Effector memory CD4-positive, alpha-beta T cell (primary cell): Measurements from ENCODE around the gene EPHB2.

Experiments
- DNase-seq, 3 donors: peaks; one replicate each; pipeline ENCODE4 v3.0.0-alpha.2; 2020
- H3K27ac ChIP-seq: 2 replicates; pipeline ENCODE4 v1.7.0; 2013; ENCODE audit warnings: mild to moderate bottlenecking, low read length, moderate library complexity; ENCODE audit not compliant: insufficient read depth, poor library complexity, severe bottlenecking
- H3K27me3 ChIP-seq: replicated peaks from 2 replicates; pipeline ENCODE4 v1.7.0; 2013; ENCODE audit warnings: mild to moderate bottlenecking, low read length; ENCODE audit not compliant: insufficient read depth, control insufficient read depth, poor library complexity, severe bottlenecking
- H3K36me3 ChIP-seq: 2 replicates; pipeline ENCODE4 v1.7.0; 2013; ENCODE audit warnings: mild to moderate bottlenecking, low read length, moderate library complexity; ENCODE audit not compliant: control insufficient read depth, insufficient read depth
- H3K4me1 ChIP-seq: 2 replicates; pipeline ENCODE4 v1.7.0; 2013; ENCODE audit warnings: low read length, mild to moderate bottlenecking; ENCODE audit not compliant: control insufficient read depth, insufficient read depth, poor library complexity, severe bottlenecking
- H3K4me3 ChIP-seq: 2 replicates; pipeline ENCODE4 v1.7.0; 2013; ENCODE audit warnings: low read length, low read depth, mild to moderate bottlenecking; ENCODE audit not compliant: insufficient read depth, poor library complexity, severe bottlenecking
- H3K9me3 ChIP-seq: 2 replicates; pipeline ENCODE4 v1.7.0; 2013; ENCODE audit warnings: mild to moderate bottlenecking, low read length, moderate library complexity; ENCODE audit not compliant: control insufficient read depth

Gene EPHB2

DNA sequence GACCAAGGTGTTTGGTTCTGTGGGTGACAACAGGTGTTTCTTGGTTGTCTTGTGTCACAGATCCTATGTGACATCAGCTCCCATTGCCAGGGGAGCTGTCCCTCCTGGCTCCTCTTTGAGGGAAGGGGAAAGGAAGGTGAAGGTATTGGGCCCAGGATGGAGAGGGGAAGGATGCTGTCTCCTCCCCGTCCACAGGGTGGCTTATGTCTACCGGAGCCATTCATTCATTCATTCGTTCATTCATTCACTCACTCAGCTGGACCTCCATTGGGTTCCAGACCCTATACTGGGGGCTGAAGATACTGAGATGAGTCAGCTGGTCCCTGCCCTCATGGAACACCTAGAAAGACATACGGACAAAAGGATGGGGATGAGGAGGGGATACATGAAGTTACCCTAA is 38.9 kb downstream of the EPHB2 start:
- no peak for DNase-seq
- Histone ChIP-seq H3K4me3 (no peak overlapping the region), H3K27me3 (no peaks in the 10 kb centered on the region), H3K27ac (no peak overlapping the region), H3K36me3 (no peaks in the 10 kb centered on the region), H3K4me1 (no peaks in the 10 kb centered on the region), H3K9me3 (no peaks in the 10 kb centered on the region)

DNA sequence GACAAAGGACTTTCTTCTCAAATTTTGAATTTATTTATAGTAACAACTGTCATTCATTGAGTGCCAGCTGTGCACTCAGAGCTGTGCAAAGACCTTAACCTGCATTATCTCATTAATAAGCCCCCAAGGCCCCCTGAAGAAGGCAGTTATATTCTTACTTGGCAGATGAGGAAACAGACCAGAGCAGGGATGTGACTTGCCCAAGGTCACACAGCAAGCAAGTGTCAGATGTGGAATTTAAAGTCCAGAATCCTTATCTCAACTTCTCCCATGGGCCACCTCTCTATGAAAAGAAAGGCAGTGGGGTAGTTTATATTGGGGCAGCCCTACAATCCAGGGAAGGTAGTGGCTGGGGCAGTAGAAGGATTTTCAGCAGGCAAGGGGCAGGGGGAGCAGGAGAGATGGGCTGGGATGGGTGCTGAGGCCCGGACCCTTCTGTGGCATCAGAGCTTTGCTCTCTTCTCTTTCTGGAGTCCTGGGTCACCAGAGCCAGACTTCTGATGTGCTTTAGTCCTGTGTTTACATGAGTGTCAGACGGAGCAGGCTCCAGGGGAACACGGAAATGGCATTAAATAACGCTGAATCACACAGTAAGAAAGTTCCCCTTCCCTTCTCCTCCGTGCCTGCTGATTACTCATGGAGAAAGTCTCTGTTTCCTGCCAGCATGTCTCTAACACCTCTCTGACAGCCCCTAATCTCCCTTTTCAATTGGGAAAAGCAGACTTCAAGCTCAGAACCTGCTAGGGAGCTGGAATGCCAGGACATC is 39.5 kb downstream of the EPHB2 start:
- H3K9me3 ChIP-seq: no peaks in the 10 kb centered on the region
- H3K27me3 ChIP-seq: no peaks in the 10 kb centered on the region
- no peak for DNase-seq
- H3K4me1 ChIP-seq: no peaks in the 10 kb centered on the region
- no peak overlapping the region for H3K27ac ChIP-seq
- no peak overlapping the region for H3K4me3 ChIP-seq
- H3K36me3 ChIP-seq: no peaks in the 10 kb centered on the region

DNA sequence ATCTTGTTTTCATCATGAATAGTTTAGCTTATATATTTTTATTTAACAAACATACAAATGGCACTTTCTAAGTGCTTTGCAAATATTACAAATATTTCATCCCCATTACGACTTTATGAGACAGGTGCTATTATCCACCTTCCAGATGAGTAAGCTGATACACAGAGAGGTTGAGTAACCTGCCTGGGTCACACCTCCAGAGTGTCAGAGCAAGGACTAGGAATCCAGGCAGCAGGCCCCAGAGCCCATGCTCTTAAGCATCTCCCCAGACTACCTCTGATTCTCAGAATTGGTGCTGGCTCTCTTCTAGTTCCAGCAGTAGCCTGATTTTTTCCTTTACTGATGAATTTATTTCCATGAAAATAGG is 40.0 kb downstream of the EPHB2 start:
- Histone ChIP-seq H3K27ac (no peak overlapping the region), H3K4me1 (no peaks in the 10 kb centered on the region), H3K27me3 (no peaks in the 10 kb centered on the region), H3K4me3 (no peak overlapping the region), H3K36me3 (no peaks in the 10 kb centered on the region), H3K9me3 (no peaks in the 10 kb centered on the region)
- no peak for DNase-seq

DNA sequence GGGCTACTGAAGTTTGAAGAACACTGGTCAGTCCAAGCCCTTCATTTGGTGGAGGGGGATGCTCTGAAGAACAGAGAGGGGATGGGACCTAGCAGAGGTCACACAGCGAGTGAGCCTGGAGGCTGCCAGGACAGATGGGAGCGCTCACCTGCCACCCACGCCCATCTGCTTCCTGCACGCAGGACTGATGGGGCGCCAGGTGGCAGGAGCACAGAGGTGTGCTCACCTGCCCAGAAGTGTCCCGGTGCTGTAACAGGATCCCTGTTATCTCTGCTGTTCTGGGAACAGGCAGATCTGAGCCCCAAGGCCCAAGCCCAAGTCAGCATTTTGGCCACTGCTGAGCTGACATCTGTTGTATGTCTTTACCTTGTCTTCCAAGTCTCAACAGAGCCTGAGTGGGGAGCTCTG is 40.5 kb downstream of the EPHB2 start:
- Histone ChIP-seq H3K36me3 (no peaks in the 10 kb centered on the region), H3K4me1 (no peaks in the 10 kb centered on the region), H3K27me3 (no peaks in the 10 kb centered on the region), H3K9me3 (no peaks in the 10 kb centered on the region), H3K4me3 (no peak overlapping the region), H3K27ac (no peak overlapping the region)
- no peak for DNase-seq

DNA sequence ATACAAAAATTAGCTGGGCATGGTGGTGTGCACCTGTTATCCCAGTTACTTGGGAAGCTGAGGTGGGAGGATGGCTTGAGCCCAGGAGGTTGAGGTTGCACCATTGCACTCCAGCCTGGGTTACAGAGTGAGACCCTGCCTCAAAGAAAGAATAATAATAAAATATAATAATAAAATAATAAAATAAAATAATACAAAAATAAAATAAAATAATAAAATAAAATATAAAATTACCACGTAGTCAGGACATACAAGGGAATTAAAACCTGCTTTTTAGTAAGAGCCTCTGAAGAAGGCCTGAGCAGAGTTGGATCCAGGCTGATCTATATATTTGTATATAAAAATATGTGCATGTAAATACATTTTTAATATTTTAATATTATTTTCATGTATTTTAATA is 41.7 kb downstream of the EPHB2 start:
- DNase-seq: no peak
- Histone ChIP-seq H3K4me1 (no peaks in the 10 kb centered on the region), H3K27me3 (no peaks in the 10 kb centered on the region), H3K4me3 (no peak overlapping the region), H3K9me3 (no peaks in the 10 kb centered on the region), H3K36me3 (no peaks in the 10 kb centered on the region), H3K27ac (no peak overlapping the region)

DNA sequence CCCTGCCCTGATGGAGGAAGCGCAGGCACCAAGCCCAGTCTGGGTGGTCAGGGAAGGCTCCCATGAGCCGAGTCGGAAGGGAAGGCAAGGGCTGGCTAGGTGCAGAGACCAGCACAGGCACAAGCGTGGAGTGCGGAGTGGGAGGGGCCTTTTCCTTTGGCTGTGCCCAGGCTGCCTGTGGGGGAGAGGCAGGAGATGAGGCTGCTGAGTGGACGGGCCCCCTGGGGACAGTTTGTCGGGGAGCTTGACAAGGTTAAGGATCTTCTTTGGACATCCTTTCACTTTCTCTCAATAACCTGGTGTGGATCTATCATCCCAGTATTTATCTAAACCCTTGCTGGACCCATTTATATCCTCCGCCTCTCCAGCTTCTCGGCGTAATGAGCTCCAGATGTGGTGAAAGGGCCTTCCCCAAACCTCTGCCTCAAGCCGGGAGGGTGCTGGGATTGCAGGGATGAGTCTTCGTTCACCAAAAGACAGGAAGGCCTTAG is 42.9 kb downstream of the EPHB2 start:
- DNase-seq: no peak
- Histone ChIP-seq H3K4me3 (no peak overlapping the region), H3K4me1 (no peaks in the 10 kb centered on the region), H3K36me3 (no peaks in the 10 kb centered on the region), H3K9me3 (no peaks in the 10 kb centered on the region), H3K27me3 (no peaks in the 10 kb centered on the region), H3K27ac (no peak overlapping the region)

DNA sequence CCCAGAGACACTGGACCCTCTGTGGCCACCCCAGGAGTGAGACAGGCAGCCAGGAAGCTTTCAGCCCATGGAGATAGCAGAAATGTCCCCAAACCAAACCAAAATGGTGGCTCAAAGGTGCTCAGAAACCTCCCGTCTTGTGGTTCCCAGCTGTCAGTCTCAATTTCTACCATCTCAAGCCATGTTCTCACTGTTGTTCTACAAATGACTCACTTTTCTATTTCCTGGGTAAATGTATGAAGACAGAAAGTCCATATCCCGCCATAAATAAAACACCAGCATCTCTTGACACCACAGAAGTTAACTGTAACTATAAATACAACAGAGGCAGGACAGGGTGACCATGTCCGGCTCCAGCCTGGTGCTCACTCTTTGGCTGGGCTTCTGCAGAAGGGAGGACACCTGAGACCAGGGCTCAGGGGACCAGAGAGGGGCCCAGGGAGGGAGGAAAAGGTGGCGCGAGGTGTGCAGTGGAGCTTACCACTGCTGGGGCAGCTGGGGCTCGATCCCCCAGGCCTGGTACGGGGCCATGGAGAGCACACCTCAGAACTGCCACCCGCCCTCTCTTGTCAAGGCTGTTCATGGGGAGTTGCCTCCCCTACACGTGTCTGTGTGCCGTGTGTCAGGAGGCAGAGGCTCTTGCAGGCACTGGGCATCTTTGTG is 43.6 kb downstream of the EPHB2 start:
- Histone ChIP-seq H3K9me3 (no peaks in the 10 kb centered on the region), H3K36me3 (no peaks in the 10 kb centered on the region), H3K27ac (no peak overlapping the region), H3K4me3 (no peak overlapping the region), H3K27me3 (no peaks in the 10 kb centered on the region), H3K4me1 (no peaks in the 10 kb centered on the region)
- DNase-seq: no peak

DNA sequence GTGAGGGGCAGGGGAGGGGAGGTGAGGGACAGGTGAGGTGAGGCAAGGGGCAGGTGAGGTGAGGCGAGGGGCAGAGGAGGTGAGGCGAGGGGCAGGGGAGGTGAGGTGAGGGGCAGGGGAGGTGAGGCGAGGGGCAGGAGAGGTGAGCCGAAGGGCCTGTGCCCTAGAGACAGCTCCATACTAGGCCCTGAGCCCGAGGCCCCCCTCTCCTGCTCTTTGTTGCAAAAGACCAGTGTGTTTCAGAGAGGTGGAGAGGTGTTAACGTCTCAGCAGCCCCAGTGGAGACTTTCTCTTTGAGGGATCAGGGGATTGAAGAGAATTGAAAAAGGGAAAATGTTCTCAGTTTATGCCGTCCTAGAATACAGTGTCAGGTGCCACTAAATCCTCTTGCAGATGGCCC is 44.2 kb downstream of the EPHB2 start:
- Histone ChIP-seq H3K36me3 (no peaks in the 10 kb centered on the region), H3K27ac (no peak overlapping the region), H3K4me3 (no peak overlapping the region), H3K27me3 (no peaks in the 10 kb centered on the region), H3K9me3 (no peaks in the 10 kb centered on the region), H3K4me1 (no peaks in the 10 kb centered on the region)
- no peak for DNase-seq

DNA sequence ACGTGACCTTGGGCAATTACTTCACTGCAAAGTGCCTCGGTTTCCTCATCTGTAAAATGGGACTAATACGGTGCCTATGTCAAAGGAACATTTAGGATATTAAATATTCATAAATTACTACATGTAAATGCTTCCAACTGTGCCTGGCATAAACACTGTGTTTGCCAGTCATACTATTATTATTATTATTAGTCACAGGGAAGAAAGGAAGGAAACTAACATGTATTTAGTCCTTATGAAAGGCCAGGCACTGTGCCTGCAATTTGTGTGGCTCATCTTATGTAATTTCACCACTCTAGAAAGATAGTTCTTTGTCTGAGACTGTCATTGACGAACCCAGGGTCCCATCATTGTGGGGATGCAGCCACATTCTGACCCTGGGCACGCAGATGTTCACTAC is 45.0 kb downstream of the EPHB2 start:
- Histone ChIP-seq H3K4me3 (no peak overlapping the region), H3K36me3 (no peaks in the 10 kb centered on the region), H3K27ac (no peak overlapping the region), H3K4me1 (no peaks in the 10 kb centered on the region), H3K27me3 (no peaks in the 10 kb centered on the region), H3K9me3 (no peaks in the 10 kb centered on the region)
- DNase-seq: no peak

DNA sequence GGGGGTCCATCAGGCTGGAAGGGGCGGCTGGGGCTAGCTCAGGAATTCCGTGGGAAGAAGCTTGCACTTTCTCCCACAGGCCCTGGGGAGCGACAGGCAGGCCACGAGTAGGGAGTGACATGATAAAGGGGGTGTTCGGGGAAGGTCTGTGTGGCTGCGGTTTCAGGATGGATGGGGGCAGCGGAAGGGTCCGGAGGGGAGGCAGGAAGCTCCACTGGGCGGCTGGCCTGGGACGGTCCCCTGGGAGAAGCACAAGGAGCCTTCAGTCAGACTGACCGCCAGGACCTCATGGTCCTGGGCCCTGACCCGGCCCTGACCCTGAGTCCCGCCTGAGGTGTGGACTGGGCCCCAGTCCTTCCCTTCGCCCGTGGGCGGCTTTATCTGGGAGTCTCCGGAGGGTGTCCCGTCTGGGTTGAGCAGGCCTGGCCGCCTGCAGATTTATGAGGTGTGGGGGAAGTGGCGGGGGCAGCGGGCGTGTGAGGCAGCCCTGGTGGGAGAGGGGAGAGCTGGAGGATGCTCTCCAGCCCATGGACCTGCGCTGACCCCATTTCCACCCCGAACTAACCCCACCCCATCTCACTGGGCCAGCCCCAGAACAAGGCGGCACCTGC is 45.6 kb downstream of the EPHB2 start:
- Histone ChIP-seq H3K9me3 (no peaks in the 10 kb centered on the region), H3K4me3 (no peak overlapping the region), H3K27me3 (no peaks in the 10 kb centered on the region), H3K27ac (no peak overlapping the region), H3K36me3 (no peaks in the 10 kb centered on the region), H3K4me1 (no peaks in the 10 kb centered on the region)
- DNase-seq: no peak
